ENCODE measurements around the gene GMNN.

Gene GMNN

GRCh38 chr6:24809728-24810127, 35.0 kb downstream of the GMNN start:
- Mint-ChIP-seq H3K4me3 (no peak overlapping the region), H3K4me1 (no peaks in the 10 kb centered on the region), H3K27me3 (ENCODE audit: low read depth) (no peaks in the 10 kb centered on the region), H3K9me3 (no peaks in the 10 kb centered on the region), H3K36me3 (ENCODE audit: low read depth) (no peaks in the 10 kb centered on the region), H3K27ac (no peak overlapping the region)
- no peak for TF ChIP-seq CTCF (IDR thresholded peaks at IDR 0.05; ENCODE audit: unreplicated experiment in 3 of 3)

GRCh38 chr6:24818346-24818745, 43.6 kb downstream of the GMNN start:
- Mint-ChIP-seq H3K27me3 (ENCODE audit: low read depth) (no peaks in the 10 kb centered on the region), H3K9me3 (no peaks in the 10 kb centered on the region)

DNA sequence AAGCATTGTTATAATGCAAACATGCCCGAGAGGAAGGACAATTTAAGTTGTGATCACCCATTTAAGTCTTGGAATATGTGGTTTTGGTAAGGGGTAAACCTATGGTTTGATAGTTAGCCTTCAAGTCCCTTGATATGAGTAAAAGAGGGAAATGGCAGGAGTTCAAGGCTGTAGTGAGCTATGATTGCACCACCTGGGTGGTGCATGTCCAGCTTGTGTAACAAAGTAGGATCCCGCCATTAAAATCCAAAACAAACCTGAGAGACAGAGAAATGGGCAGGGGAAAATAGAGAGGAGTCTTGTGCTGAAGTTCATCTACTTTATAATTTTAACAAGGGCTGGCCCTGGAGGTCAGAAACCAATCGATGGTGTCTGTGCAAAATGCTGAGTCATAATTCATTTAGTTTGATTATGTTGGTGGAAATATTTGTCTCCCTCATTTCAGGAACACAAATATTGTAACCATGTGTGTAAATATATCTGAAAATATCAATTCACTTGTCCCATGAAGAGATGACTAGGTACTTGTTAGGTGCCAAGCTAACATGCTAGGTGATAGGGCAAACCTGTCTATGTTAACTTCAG, 47.2 kb downstream of the GMNN start:
- Mint-ChIP-seq H3K4me3 (no peak overlapping the region), H3K36me3 (ENCODE audit: low read depth) (no peaks in the 10 kb centered on the region), H3K4me1 (peaks cover 3% of the 10 kb centered on the region), H3K27me3 (ENCODE audit: low read depth) (no peaks in the 10 kb centered on the region), H3K9me3 (no peaks in the 10 kb centered on the region), H3K27ac (no peak overlapping the region)
- TF ChIP-seq CTCF (IDR thresholded peaks at IDR 0.05; ENCODE audit: unreplicated experiment in 3 of 3): no peak

More at GRCh38 chr6:24818346-24818745, 43.6 kb downstream of the GMNN start:
- Mint-ChIP-seq H3K36me3 (ENCODE audit: low read depth) (no peaks in the 10 kb centered on the region), H3K4me3 (no peak overlapping the region), H3K4me1 (no peaks in the 10 kb centered on the region), H3K27ac (no peak overlapping the region)
- no peak for TF ChIP-seq CTCF (IDR thresholded peaks at IDR 0.05; ENCODE audit: unreplicated experiment in 3 of 3)

DNA sequence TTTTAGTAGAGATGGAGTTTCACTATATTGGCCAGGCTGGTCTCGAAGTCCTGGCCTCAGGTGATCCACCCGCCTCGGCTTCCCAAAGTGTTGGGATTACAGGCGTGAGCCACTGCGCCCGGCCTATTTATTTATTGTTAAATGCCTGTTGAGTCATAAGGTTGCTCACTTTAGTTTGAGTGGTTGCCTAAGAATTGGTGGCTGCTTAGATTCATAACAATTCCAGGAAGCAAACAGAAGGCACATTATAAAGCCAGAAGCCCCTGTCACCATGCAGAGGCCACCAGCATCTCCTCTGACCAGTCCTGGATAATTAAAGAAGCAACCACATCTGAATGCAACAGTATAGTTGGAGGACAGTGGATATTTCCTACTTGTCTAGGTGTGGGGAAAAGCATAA, 48.0 kb downstream of the GMNN start:
- no peak for TF ChIP-seq CTCF (IDR thresholded peaks at IDR 0.05; ENCODE audit: unreplicated experiment in 3 of 3)
- Mint-ChIP-seq H3K4me3 (no peak overlapping the region), H3K9me3 (no peaks in the 10 kb centered on the region), H3K27ac (no peak overlapping the region), H3K27me3 (ENCODE audit: low read depth) (no peaks in the 10 kb centered on the region), H3K4me1 (peaks cover 3% of the 10 kb centered on the region), H3K36me3 (ENCODE audit: low read depth) (no peaks in the 10 kb centered on the region)

- no peak overlapping the region for H3K27ac Mint-ChIP-seq
- H3K9me3 Mint-ChIP-seq: no peaks in the 10 kb centered on the region
- H3K4me1 Mint-ChIP-seq: peaks cover 3% of the 10 kb centered on the region
- no peak for TF ChIP-seq CTCF (IDR thresholded peaks at IDR 0.05; ENCODE audit: unreplicated experiment in 3 of 3)
- no peaks in the 10 kb centered on the region for H3K36me3 Mint-ChIP-seq (ENCODE audit: low read depth)
- no peak overlapping the region for H3K4me3 Mint-ChIP-seq
- H3K27me3 Mint-ChIP-seq (ENCODE audit: low read depth): no peaks in the 10 kb centered on the region
Measured at GRCh38 chr6:24823185-24823584, 48.4 kb downstream of the GMNN start.

DNA sequence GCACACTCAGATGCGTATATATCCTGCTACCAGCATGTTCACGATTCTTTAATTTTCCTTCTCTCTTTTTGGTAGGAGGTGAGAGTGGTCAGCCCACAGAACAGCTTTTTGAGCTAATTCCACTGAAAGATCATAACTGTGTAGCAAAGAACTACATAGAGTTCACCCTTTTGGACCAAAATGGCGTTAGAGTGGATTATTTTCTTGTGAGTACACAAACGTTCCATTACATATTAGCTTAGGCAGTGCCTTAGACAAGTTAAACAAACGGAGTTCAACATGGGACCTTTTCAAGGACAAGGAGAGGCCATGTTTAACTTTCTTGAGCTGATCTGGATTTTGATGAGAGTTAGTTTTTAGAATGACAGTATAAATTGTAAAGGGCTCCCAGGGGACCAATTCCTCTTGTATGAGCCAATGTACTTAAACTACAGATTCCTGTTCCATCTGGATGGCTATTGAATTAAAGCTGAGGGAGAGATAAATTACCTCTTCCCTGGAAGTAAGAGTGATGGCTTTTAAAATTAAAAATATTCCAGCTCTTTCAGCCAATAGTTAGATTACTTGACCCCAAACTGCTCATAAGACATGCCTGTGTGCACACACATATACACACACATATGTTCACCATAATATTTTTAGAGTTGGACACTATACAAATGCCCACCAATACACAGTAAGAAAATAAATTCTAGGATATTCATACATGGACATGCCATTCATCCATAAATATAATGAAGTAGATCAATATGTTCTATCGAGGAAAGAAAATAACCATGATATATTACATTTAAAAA, 49.6 kb downstream of the GMNN start:
- Mint-ChIP-seq H3K27me3 (ENCODE audit: low read depth) (no peaks in the 10 kb centered on the region), H3K4me1 (peaks cover 3% of the 10 kb centered on the region), H3K36me3 (ENCODE audit: low read depth) (no peaks in the 10 kb centered on the region), H3K27ac (peak overlapping the region in 2 of 3 experiments; percentile 31 to 86), H3K4me3 (no peak overlapping the region), H3K9me3 (no peaks in the 10 kb centered on the region)
- no peak for TF ChIP-seq CTCF (IDR thresholded peaks at IDR 0.05; ENCODE audit: unreplicated experiment in 3 of 3)

Data from nephron (organoid).